HG03159 (cell line): Measurements from ENCODE around the gene APC.

Experiments used
- ATAC-seq: cut with Tn5 transposase; IDR thresholded peaks from one replicate; pipeline ENCODE4 v1.9.1; 2021; ENCODE audit warnings: mild to moderate bottlenecking, moderate library complexity; ENCODE audit not compliant: unreplicated experiment

APC gene

DNA sequence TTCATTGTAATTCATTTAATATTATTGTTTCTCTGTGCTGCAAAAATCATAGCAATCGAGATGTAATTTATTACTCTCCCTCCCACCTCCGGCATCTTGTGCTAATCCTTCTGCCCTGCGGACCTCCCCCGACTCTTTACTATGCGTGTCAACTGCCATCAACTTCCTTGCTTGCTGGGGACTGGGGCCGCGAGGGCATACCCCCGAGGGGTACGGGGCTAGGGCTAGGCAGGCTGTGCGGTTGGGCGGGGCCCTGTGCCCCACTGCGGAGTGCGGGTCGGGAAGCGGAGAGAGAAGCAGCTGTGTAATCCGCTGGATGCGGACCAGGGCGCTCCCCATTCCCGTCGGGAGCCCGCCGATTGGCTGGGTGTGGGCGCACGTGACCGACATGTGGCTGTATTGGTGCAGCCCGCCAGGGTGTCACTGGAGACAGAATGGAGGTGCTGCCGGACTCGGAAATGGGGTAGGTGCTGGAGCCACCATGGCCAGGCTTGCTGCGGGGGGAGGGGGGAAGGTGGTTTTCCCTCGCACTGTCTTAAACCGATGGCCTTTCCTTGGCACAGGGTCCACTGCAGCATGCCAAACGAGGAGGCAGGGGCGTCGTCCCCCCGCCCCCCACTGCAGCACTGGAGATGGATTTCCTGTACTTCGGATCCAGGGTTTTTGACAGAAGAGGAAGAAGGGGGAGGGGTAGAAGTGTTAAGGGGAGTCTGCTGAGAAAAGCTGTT, at the start of gene APC:
APC (plus strand) TSS at position 423 of the 728 bp plus-strand sequence. CDS start 17,006 bp downstream, outside the sequence.
- ATAC-seq = peak; percentile 99

- ATAC-seq = no peak
Measured at GRCh38 chr5:112689155-112689909, 48.4 kb upstream of the APC start.

DNA sequence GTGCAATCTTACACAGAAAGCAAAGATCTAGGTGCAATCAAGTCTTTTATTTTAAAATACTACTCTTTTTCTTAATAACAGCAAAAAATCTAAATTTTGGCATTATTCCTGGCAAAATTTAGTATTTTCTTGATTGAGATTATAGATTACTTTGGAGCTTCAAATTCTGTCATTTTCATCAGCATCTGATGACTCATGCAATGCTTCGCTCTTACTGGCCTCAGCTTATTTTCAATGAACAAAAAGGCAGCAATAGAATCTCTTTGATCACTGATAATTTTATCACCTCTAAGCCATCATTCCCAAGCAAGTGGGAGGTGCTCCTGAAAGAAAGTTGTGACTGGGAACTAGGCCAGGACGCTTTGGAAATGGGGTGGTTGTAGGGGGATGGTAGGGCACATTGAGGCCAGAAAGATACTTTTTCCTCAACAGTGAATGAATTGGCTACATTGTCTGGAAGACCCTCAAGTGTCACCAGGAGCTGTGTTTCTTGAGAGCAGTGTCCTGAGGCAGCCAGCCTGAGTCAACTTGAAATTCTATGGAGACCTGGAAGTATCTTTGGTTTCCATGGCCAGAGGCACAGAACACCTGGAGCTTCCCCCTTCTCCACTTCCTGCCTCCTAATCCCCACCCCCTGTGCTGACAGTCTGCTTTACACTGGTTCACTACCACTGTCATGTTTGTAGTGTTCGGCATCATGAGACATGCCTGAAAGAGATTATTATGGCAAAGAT, 46.9 kb upstream of the APC start:
- ATAC-seq = no peak

DNA sequence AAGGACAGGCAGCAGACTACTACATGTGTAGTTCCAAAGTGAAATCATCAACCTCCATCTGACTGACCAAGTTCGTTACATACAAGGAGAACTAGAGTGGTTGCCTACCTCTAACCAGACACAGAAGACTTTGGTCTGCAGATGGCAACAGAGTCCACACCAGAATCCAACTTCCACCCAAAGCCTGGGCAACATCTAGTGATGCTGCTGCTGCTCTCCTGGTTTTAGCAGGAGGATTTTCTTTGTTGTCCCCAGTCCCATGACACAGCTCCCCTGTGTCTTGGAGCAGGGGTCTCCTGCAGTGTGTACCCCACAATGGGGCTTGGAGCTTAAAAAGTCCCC, 46.4 kb upstream of the APC start:
- no peak for ATAC-seq

- ATAC-seq = no peak
Measured at GRCh38 chr5:112691758-112692157, 45.9 kb upstream of the APC start.

GRCh38 chr5:112692472-112692871, 45.2 kb upstream of the APC start:
- peak; percentile 50 for ATAC-seq

GRCh38 chr5:112693301-112693700, 44.4 kb upstream of the APC start:
- ATAC-seq = no peak

- ATAC-seq = no peak
Measured at GRCh38 chr5:112694853-112695709, 42.6 kb upstream of the APC start.

DNA sequence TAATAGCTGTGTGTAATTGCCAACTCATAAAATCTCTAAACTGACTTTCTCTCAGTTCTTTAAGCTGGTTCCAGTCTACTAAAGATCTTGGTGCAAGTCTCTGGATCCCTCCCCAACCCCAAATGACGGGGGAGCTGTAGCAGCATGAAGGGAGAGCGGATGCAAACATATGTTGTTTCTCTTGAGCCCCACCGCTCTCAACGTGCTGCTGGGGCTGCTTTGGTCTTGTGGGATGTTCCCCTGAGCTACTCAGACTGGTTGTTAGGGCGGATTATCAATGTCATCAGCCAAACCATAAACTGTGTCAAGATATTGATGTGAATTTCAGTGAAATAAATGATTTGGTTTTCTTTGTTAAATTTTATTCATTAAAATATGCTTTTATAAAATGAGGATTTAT, 40.9 kb upstream of the APC start:
- no peak for ATAC-seq

GRCh38 chr5:112697322-112697721, 40.4 kb upstream of the APC start:
- no peak for ATAC-seq

DNA sequence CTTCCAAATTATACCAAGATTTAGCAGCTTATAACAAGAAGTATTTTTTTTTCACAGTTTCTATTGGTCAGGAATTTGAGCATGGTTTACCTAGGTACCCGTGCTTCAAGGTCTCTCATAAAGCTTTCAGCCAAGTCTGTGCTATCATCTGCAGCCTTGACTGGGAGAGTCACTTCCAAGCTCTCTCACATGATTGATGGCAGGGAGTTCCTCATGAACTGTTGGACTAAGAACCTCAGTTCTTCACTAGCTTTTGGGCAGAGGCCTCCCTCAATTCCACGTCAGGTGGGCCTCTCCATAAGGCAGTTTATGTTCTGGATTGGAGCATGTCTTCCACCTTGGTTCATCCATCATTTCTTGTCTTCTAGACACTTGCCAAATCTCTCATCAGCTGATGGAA, 39.9 kb upstream of the APC start:
- ATAC-seq = no peak

GRCh38 chr5:112703866-112704820, 33.5 kb upstream of the APC start:
- no peak for ATAC-seq

DNA sequence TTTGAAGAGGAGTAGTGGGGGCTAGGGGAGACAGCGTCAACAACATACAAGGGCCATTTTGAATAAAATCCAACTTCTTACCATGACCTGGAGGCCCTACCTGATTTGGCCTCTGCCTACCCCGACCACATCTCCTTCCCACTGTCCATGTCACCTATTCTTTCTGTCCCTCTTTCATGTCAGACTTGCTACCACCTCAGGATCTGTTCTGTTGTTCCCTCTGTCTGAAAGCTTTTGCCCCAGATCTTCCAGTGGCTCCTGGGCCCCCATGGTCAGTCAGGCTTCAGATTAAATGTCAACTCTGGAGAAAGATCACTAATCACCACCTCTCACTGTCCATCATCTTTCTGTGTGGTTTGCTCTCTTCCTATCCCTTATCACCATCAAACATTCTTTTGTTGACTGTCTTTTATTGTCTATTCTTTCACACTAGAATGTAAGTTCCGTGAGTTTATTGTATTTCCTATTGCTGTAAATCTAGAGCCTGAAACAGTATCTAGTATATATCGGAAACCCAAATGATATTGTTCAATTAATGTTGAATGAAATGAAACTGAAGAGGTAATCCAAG, 31.2 kb upstream of the APC start:
- ATAC-seq = no peak

- peak; percentile 96 for ATAC-seq
Measured at GRCh38 chr5:112707187-112708102, 30.2 kb upstream of the APC start.

GRCh38 chr5:112708103-112708622, 29.5 kb upstream of the APC start:
- ATAC-seq = no peak

- ATAC-seq = no peak
Measured at GRCh38 chr5:112709416-112709815, 28.3 kb upstream of the APC start.

DNA sequence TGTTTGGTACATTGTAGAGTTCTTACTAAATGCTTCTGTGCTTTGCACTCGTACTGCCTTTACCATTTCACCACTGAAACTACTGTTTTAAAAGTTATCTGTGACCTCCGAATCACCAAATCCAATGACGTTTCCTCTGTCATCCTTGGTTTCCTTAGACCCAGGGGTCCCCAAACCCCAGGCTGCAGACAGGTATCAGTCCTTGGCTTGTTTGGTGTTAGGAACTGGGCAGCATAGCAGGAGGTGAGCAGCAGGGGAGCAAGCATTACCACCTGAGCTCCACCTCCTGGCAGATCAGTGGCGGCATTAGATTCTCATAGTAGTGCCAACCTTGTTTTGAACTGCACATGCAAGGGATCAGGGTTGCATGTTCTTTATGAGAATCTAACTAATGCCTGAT, 26.8 kb upstream of the APC start:
- no peak for ATAC-seq

DNA sequence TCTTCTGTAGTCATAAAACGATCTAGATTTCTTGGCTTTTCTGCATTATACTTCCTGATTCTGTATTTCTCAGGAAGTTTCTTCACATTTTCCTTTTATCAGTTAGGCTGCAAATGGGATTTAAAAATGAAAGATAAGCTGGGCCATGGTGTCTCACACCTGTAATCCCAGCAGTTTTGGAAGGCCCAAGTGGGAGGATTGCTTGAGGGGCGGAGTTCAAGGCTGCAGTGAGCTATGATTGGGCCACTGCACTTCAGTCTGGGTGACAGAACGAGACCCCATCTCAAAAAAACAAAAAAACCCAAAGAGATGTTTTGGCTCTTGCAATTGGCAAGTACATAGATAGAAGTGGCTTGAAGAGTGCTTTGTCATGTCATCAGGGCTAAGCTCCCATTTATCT, 26.2 kb upstream of the APC start:
- ATAC-seq = no peak
